Keratinocyte (primary cell): ENCODE results near the gene ORM2. TPM values are rescaled to one million over a fixed set of nuclear protein-coding genes. Genes with fewer than 3 reads are reported as not detected.

Experiments
- DNase-seq: peaks from one replicate; pipeline ENCODE4 v3.0.0-alpha.2; 2011; ENCODE audit warnings: low read depth, missing footprints, low spot score
- FAIRE-seq: peaks from 2 replicates; lab custom pipeline; 2011; peaks lifted over from hg19 to GRCh38; lab: Jason Lieb, UNC
- H2AFZ ChIP-seq: 2 replicates; pipeline ENCODE4 v1.6.0; 2012; ENCODE audit warnings: low read length, control low read depth, inconsistent platforms; ENCODE audit not compliant: control insufficient read depth
- H3K27ac ChIP-seq: 2 replicates; pipeline ENCODE4 v1.5.1; 2011; ENCODE audit warnings: low read length; ENCODE audit not compliant: control insufficient read depth, insufficient read depth
- H3K27me3 ChIP-seq: 3 replicates; pipeline ENCODE4 v1.6.0; 2011; ENCODE audit warnings: low read length; ENCODE audit not compliant: control insufficient read depth, insufficient read depth; ENCODE audit errors: extremely low read depth
- H3K36me3 ChIP-seq, 2 experiments: 2 replicates in 1 of 2; 3 replicates in 1 of 2; pipeline ENCODE4 v1.5.1; 2011; ENCODE audit warnings: low read length in 2 of 2, mild to moderate bottlenecking in 1 of 2; ENCODE audit not compliant: control insufficient read depth in 2 of 2, insufficient read depth in 2 of 2; ENCODE audit errors: extremely low read depth in 1 of 2
- H3K4me1 ChIP-seq: 3 replicates; pipeline ENCODE4 v1.5.1; 2011; ENCODE audit warnings: low read length; ENCODE audit not compliant: control insufficient read depth, insufficient read depth; ENCODE audit errors: extremely low read depth
- H3K4me2 ChIP-seq: 3 replicates; pipeline ENCODE4 v1.6.0; 2011; ENCODE audit warnings: low read depth, low read length; ENCODE audit not compliant: control insufficient read depth, insufficient read depth; ENCODE audit errors: extremely low read depth
- H3K4me3 ChIP-seq, 3 experiments: fragments of 200-600 bp in 1 of 3; sonication (generic) in 1 of 3; 2 replicates in 2 of 3; 3 replicates in 1 of 3; pipeline ENCODE4 v1.5.1; 2011 to 2016; ENCODE audit warnings: low read length in 3 of 3, mild to moderate bottlenecking in 3 of 3, control low read depth in 2 of 3, inconsistent platforms in 1 of 3, low read depth in 1 of 3, mixed read lengths in 1 of 3, mixed run types in 1 of 3, moderate library complexity in 1 of 3; ENCODE audit not compliant: control insufficient read depth in 2 of 3, insufficient read depth in 2 of 3; ENCODE audit errors: extremely low read depth in 1 of 3
- H3K79me2 ChIP-seq: 2 replicates; pipeline ENCODE4 v1.6.0; 2012; ENCODE audit warnings: low read length; ENCODE audit not compliant: control insufficient read depth, insufficient read depth
- H3K9ac ChIP-seq: 3 replicates; pipeline ENCODE4 v1.6.0; 2011; ENCODE audit warnings: low read length; ENCODE audit not compliant: control insufficient read depth, insufficient read depth; ENCODE audit errors: extremely low read depth
- H3K9me1 ChIP-seq: 3 replicates; pipeline ENCODE4 v1.6.0; 2011; ENCODE audit warnings: low read length; ENCODE audit not compliant: control insufficient read depth, insufficient read depth; ENCODE audit errors: extremely low read depth
- H3K9me3 ChIP-seq: 2 replicates; pipeline ENCODE4 v1.5.1; 2012; ENCODE audit warnings: low read depth, low read length; ENCODE audit not compliant: control insufficient read depth
- H4K20me1 ChIP-seq: 3 replicates; pipeline ENCODE4 v1.6.0; 2011; ENCODE audit warnings: low read length; ENCODE audit not compliant: control insufficient read depth, insufficient read depth; ENCODE audit errors: extremely low read depth
- CTCF ChIP-seq, 3 experiments: IDR thresholded peaks in 1 of 3; conservative IDR thresholded peaks in 1 of 3; optimal IDR thresholded peaks in 1 of 3; 2 replicates in 2 of 3; 3 replicates in 1 of 3; pipeline versions ENCODE3 to v1.5.1; 2011; ENCODE audit warnings: low read length in 3 of 3, mild to moderate bottlenecking in 3 of 3, moderate library complexity in 2 of 3, control low read depth in 1 of 3, inconsistent platforms in 1 of 3; ENCODE audit not compliant: insufficient read depth in 2 of 3; ENCODE audit errors: extremely low read depth in 1 of 3
- EZH2 ChIP-seq: IDR thresholded peaks from one replicate; pipeline ENCODE4 v1.6.1; 2012; ENCODE audit warnings: inconsistent platforms, mild to moderate bottlenecking, low read length, moderate library complexity
- dilution Hi-C: fragments of 300-500 bp; cut with MboI; formaldehyde crosslinking; loops from one replicate; pipeline ENCODE4 v1.7.0; 2020; ENCODE audit warnings: low sequenced_read_pairs; ENCODE audit not compliant: extremely low pct_ligation_motif_present
- polyA plus RNA-seq, 5 experiments: library from polyadenylated mRNA; depleted of rRNA in 3 of 5; stranded (reverse) in 3 of 5; stranded (forward) in 1 of 5; unstranded in 1 of 5; fragments of >200 nt; gene quantifications; 1 replicate in 1 of 5; 2 replicates in 3 of 5; 3 replicates in 1 of 5; pipeline versions ENCODE4 v1.2.1 to v1.2.3, GENCODE V29; 2011 to 2012; ENCODE audit warnings: missing spikeins in 2 of 5, low read depth in 1 of 5, low replicate concordance in 1 of 5

ORM2 gene
- polyA plus RNA-seq, 1 donor (not counting 4 experiments of a cell fraction or from before 2014, with no cell fraction given): not detected

GRCh38 chr9:114317665-114318357 lies 11.9 kb upstream of the ORM2 start:
- H3K4me2 ChIP-seq: no peak overlapping the region
- H3K9ac ChIP-seq: no peak overlapping the region
- TF ChIP-seq EZH2 (no peak), CTCF (optimal IDR thresholded peaks at IDR 0.05 in 1 of 3, IDR thresholded peaks at IDR 0.05 in 1 of 3, conservative IDR thresholded peaks at IDR 0.05 in 1 of 3; ENCODE audit: extremely low read depth in 1 of 3, insufficient read depth in 2 of 3, low read length in 3 of 3) (no peak)
- dilution Hi-C loops: no loop called here
- no peaks in the 10 kb centered on the region for H3K27me3 ChIP-seq
- DNase-seq: no peak
- H3K79me2 ChIP-seq: no peaks in the 10 kb centered on the region
- no peak for FAIRE-seq
- H4K20me1 ChIP-seq: no peaks in the 10 kb centered on the region
- H3K4me1 ChIP-seq: peaks cover 4% of the 10 kb centered on the region
- H3K36me3 ChIP-seq: no peaks in the 10 kb centered on the region
- peaks cover 4% of the 10 kb centered on the region for H3K9me3 ChIP-seq
- H3K4me3 ChIP-seq: no peak overlapping the region
- H3K27ac ChIP-seq: no peak overlapping the region
- H3K9me1 ChIP-seq: no peaks in the 10 kb centered on the region
- no peak overlapping the region for H2AFZ ChIP-seq

GRCh38 chr9:114318416-114318815 lies 11.3 kb upstream of the ORM2 start:
- no peak overlapping the region for H3K4me3 ChIP-seq
- TF ChIP-seq EZH2 (no peak), CTCF (optimal IDR thresholded peaks at IDR 0.05 in 1 of 3, IDR thresholded peaks at IDR 0.05 in 1 of 3, conservative IDR thresholded peaks at IDR 0.05 in 1 of 3; ENCODE audit: extremely low read depth in 1 of 3, insufficient read depth in 2 of 3, low read length in 3 of 3) (no peak)
- H3K27me3 ChIP-seq: no peaks in the 10 kb centered on the region
- DNase-seq (no peak), FAIRE-seq (no peak)
- peaks cover 4% of the 10 kb centered on the region for H3K4me1 ChIP-seq
- no peak overlapping the region for H3K4me2 ChIP-seq
- dilution Hi-C loops: no loop called here
- no peaks in the 10 kb centered on the region for H3K36me3 ChIP-seq
- no peak overlapping the region for H3K27ac ChIP-seq
- H3K79me2 ChIP-seq: no peaks in the 10 kb centered on the region
- no peak overlapping the region for H3K9ac ChIP-seq
- no peaks in the 10 kb centered on the region for H3K9me1 ChIP-seq
- H2AFZ ChIP-seq: no peak overlapping the region
- H3K9me3 ChIP-seq: peaks cover 4% of the 10 kb centered on the region
- no peaks in the 10 kb centered on the region for H4K20me1 ChIP-seq
